NCI-H460 (cell line): Measurements from ENCODE around the gene HGF. TPM values are rescaled to one million over a fixed set of nuclear protein-coding genes. Genes with fewer than 3 reads are reported as not detected.

Source experiments
- DNase-seq: peaks from one replicate; pipeline ENCODE4 v3.0.0-alpha.2; 2016; ENCODE audit warnings: low read depth; ENCODE audit errors: extremely low read depth
- total RNA-seq: library from RNA; depleted of rRNA; stranded (reverse); fragments of >200 nt; shearing (Covaris generic); gene quantifications from 2 replicates; pipeline ENCODE4 v1.2.3, GENCODE V29; 2014

HGF gene
- total RNA-seq, 1 experiment from 2014 or later, result not detected

- DNase-seq, result no peak
Observed at GRCh38 chr7:81776948-81777630, 7.2 kb upstream of the HGF start.

- no peak for DNase-seq
Observed at GRCh38 chr7:81776161-81776560, 6.3 kb upstream of the HGF start.

- no peak for DNase-seq
Observed at GRCh38 chr7:81775560-81775959, 5.7 kb upstream of the HGF start.

- no peak for DNase-seq
Observed at GRCh38 chr7:81774551-81774950, 4.7 kb upstream of the HGF start.

- no peak for DNase-seq
Observed at GRCh38 chr7:81770728-81771223, 929 bp upstream of the HGF start.

- DNase-seq, result no peak
Observed at GRCh38 chr7:81768951-81769778, 682 bp downstream of the HGF start.

GRCh38 chr7:81767926-81768325 lies 1.9 kb downstream of the HGF start:
- no peak for DNase-seq

- no peak for DNase-seq
Observed at GRCh38 chr7:81761821-81762220, 8.0 kb downstream of the HGF start.

GRCh38 chr7:81761031-81761430 lies 8.8 kb downstream of the HGF start:
- DNase-seq, result no peak

GRCh38 chr7:81754918-81755696 lies 14.7 kb downstream of the HGF start:
- no peak for DNase-seq

- no peak for DNase-seq
Observed at GRCh38 chr7:81753392-81753791, 16.5 kb downstream of the HGF start.

GRCh38 chr7:81752318-81752714 lies 17.5 kb downstream of the HGF start:
- DNase-seq, result no peak

GRCh38 chr7:81751619-81752317 lies 18.1 kb downstream of the HGF start:
- DNase-seq, result no peak

GRCh38 chr7:81745637-81746036 lies 24.2 kb downstream of the HGF start:
- no peak for DNase-seq

GRCh38 chr7:81744389-81744788 lies 25.5 kb downstream of the HGF start:
- DNase-seq, result no peak

GRCh38 chr7:81743665-81744064 lies 26.2 kb downstream of the HGF start:
- no peak for DNase-seq

- no peak for DNase-seq
Observed at GRCh38 chr7:81743201-81743600, 26.6 kb downstream of the HGF start.

GRCh38 chr7:81740403-81740802 lies 29.4 kb downstream of the HGF start:
- DNase-seq, result no peak

- DNase-seq, result no peak
Observed at GRCh38 chr7:81736091-81736490, 33.8 kb downstream of the HGF start.

GRCh38 chr7:81725812-81726127 lies 44.1 kb downstream of the HGF start:
- no peak for DNase-seq
